Glomerular endothelial cell (primary cell): ENCODE measurements around the gene IQSEC3. TPM values are rescaled to one million over a fixed set of nuclear protein-coding genes. Genes with fewer than 3 reads are reported as not detected.
"Not testable (repeated sequence)": the region's sequence is repeated elsewhere in the genome, so short reads cannot be mapped to it uniquely, and the experiment has no call there.

Experiments used
- DNase-seq: peaks from one replicate; pipeline ENCODE4 v3.0.0-alpha.2; 2011; ENCODE audit warnings: low read depth, low spot score; ENCODE audit errors: extremely low read depth
- total RNA-seq: library from RNA; depleted of rRNA; stranded (reverse); fragments of >200 nt; gene quantifications from 2 replicates; pipeline ENCODE4 v1.2.3, GENCODE V29; 2015

The IQSEC3 gene
- total RNA-seq, 1 donor from 2014 or later, result 0.18 TPM

DNA sequence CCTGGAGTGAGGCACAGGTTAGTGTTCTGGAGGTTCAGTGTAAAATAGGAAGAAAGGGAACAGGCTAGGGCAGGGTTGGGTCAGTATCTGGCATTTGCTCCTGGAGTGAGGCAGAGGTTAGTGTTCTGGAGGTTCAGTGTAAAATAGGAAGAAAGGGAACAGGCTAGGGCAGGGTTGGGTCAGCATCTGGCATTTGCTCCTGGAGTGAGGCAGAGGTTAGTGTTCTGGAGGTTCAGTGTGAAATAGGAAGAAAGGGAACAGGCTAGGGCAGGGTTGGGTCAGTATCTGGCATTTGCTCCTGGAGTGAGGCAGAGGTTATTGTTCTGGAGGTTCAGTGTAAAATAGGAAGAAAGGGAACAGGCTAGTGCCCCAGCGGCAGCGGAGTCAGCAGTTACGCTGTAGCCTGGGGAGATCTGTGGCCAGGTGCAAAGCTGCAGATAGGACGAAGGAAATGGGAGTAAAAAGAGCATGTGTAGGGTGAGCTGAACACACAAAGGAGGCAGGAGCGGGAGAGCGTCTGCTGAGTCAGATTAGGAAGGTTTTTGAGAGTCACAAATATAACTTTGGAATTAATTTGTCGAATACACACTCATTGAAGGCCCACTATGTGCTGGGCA, 67.2 kb downstream of the IQSEC3 start:
- not testable (repeated sequence) for DNase-seq

DNA sequence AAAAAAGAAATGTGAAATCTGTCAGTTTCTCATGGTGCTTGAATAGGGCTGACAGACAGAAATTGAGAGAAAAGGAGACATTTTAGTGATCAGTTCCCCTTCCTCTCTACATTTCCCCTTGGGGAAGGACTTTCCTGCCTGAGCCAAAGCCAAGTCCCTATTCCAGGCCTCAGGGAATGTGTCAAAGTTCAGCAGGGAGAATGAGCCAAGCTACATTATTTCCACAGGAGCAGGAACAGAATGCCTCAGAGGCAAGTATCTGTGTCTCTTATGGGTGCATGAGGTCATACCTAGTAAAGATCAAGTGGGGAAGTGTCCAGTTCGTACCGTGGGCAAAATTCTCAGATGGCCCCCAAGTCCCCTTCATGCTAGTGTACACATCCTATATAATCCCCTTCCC, 68.6 kb downstream of the IQSEC3 start:
- no peak for DNase-seq

DNA sequence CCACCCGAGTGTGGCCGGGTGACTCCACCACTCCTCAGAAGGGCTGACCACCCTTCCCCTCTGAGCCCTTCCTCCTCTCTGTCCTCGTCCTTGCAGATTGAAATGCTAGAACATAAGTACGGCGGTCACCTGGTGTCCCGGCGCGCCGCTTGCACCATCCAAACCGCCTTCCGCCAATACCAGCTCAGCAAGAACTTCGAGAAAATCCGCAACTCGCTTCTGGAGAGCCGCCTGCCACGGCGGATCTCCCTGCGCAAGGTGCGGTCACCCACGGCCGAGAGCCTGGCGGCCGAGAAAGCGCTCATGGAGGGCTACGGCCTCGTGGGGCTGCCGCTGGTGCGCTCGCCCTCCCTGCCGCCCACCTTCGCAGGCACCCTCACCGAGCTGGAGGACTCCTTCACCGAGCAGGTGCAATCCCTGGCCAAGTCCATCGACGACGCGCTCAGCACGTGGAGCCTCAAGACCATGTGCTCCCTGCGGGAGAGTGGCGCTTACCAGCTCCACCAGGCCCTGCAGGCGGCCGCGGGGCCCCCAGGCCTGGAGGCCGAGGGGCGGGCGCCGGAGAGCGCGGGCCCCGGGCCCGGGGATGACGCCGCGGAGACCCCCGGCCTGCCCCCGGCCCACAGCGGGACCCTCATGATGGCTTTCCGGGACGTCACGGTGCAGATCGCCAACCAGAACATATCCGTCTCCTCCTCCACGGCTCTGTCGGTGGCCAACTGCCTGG, 71.8 kb downstream of the IQSEC3 start:
- DNase-seq, result no peak

DNA sequence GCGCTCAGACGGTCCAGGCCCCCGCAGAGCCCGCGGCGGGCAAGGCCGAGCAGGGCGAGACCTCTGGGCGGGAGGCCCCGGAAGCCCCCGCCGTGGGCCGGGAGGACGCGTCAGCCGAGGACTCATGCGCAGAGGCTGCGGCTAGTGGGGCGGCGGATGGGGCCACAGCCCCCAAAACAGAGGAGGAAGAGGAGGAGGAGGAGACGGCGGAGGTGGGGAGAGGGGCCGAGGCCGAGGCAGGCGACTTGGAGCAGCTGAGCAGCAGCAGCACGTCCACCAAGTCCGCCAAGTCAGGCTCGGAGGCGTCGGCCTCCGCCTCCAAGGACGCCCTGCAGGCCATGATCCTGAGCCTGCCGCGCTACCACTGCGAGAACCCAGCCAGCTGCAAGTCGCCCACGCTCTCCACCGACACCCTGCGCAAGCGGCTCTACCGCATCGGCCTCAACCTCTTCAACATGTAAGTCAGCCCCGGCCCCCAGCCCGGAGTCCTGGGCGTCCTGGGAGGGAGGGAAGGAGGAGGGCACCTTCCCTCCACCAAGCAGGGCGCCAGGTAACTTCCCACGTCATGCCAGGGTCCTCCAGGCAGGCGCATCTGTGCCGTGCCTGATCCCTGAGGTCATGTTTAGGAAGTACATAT, 72.4 kb downstream of the IQSEC3 start:
- DNase-seq, result no peak

DNA sequence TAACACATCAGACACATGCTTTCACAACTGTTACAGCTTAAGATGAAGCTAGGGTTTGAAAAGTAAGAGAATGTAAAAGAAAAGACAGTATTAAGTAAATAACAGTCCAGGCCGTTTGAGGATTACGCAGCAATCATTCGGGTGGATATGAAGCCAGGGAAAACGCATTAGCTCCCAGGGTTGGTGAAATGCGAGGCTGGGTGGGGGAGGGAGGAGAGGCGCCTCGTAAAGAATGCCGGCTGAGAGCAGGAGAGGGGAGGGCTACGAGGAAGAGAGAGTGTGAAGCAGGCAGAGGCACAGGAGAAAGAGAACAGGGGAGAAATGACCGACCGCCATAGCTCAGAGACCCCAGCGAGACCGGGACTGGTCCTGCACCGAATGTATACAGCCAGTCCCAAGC, 73.0 kb downstream of the IQSEC3 start:
- no peak for DNase-seq

DNA sequence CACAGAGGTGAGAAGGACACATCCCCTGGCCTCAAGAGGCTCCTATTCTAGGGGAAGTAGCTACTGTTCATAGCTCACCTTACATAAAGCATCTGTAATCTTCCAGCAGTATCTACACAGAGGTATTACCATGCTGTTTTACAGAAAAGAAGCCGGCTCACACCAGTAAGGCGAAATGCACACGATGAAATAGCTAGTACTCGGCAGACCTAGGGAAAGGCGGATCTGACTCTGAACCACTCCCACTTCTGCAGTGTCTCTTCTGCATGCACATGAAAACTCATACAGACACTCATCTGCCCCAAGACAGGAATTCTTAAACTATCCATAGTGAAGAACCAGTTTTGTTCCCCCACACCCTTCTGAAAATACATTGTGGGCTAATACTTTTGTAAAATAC, 73.6 kb downstream of the IQSEC3 start:
- DNase-seq, result no peak

DNA sequence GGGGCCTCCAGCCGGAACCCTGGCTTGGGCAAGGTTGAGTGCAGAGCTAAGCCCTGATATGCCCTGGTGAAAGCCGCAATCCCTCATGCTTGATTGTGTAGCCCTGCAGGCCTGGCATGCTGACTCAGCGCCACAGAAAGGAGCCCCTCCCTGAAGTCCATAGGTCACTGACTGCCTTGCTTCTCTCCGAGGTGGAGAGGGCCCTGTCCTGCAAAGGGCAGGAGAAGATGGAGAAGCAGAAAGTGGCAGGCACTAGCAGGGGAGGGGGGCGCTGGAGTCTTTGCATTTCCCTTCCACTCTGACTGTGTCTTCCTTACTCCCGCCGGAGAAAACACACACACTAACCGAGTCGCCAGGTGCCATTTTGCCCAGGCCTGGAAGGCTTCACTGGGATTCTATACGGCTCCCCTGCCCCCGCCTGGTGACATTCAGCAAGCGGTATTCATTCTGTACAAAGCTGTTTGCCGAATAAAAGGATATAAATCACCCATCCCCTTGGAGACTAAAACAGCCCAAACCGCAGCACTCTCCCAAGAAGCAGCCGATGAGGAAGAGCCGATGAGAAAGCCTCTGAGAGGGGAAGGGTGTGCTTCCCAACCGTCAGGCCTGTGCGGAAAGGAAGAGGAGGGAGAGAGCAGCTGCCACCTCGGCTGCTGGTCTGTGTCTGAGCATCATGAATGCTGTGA, 77.5 kb downstream of the IQSEC3 start:
- DNase-seq, result no peak

DNA sequence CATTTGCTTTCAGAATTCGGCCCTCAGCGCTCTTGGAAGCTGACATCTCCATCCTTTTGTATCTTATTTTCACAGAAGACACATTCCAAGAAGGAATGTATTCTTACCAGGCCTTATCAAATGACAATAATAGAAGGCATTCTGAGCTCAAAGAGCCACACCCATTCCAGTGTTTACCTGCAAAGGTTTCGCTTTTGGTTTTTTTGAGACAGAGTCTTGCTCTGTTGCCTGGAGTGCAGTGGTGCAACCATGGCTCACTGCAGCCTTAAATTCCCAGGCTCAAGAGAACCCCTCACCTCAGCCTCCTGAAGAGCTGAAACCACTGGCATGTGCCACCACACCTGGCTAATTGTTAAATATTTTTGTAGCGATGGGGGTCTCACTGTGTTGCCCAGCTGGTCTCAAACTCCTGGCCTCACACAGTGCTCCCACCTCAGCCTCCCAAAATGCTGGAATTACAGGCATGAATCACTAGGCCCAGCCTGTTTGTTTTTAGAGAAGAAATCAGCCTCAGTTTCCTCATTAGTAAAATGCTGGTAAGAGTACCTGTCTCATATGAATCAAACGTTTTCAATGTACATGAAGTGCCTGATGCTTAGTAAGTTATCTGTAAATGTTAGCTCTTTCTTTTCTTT, 78.2 kb downstream of the IQSEC3 start:
- no peak for DNase-seq

DNA sequence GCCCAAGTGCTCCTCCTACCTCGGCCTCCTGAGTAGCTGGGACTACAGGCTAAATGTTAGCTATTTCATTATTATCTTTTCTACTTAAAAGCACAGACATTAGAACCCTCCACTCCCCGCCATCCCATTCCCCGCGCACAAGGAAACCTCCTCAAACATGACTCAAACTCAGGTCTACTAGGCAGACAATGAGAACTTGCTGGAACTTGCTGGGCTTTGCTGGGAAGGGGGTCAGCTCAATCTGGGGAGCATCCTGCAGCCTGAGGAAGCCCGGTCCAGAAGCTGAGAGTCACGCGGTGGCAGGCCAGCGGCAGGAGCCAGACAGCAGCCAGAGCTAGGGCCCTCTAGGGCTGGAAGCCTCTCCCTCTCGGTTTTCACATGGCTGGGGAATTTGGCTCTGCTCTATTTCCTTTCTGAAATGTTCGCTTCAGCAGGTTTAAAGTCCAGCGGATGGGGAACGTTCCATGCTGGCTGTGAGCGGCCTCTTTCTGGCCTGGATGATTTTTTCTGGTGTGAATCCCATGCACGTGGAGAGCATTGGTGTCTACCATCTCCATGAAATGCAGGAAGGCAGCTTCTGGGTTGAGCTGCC, 78.9 kb downstream of the IQSEC3 start:
- no peak for DNase-seq

DNA sequence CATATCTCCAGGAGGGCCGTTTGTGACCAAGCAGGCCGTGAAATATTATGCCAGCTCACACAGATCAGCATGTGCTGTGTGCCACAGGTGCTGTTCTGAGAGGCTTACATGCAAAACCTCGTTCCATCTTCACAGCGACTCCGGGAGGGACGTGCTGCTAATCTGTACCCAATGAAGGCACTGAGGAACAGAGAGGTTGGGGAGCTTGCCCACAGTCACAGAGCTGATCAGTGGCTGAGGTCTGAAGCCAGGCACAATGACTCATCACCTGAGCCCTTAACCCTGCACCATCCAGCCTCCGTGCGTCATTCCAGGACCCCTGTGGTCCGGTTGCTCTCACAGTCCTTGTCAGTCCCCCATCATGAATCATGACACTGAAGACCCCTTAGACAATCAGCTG, 80.7 kb downstream of the IQSEC3 start:
- DNase-seq, result no peak

DNA sequence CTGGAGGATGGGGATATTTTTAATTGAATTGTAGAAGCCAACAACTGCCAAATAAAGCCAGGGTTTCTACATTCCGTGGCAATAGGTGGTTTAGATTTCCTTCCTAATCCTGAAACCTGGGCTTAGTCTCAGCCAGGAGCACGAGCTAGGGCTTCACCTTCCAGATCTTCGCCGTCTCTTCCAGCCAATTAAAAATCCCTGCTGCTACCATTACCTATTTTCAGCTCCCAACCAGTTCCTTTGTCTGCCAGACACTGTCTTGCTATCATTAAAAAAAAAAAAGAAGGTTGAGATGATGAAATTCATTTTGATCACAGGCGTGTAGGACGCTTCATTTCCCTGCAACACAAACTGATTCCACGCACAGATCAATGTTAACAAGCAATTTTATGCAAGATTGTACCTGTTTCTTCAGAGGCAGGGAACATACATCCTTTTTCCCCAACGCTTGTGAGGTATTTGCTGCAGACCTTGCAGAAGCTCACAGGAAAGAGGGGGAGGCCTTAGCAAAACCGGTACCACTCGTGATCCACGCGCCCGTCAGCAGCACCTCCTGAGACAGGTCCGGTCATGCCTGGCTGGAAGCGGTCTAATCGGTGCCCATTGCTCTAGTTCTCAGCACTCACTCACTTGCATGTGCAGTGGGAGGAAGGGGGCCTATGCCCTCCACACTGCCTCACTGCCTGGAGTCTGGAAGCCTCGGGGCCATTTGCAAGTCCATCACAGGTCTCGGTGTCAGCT, 82.3 kb downstream of the IQSEC3 start:
- DNase-seq, result no peak

DNA sequence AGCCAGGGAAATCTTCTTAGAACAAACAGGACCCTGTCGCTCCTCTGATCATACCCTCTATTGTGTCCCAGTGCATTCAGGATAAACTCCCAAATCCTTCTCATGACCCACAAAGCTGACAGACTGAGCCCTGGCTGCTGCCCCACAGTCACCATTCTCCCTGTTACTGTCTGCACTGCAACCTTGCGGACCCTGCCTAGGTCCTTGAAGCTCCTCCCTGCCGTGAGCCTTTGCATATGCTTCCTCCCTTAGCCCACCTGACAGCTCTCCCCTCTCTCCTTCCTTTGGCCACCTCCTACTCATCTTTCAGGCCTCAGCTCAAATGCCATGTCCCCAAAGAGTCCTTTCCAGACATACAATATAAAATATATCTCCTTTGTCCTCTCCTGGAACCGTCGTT, 85.0 kb downstream of the IQSEC3 start:
- DNase-seq, result no peak

DNA sequence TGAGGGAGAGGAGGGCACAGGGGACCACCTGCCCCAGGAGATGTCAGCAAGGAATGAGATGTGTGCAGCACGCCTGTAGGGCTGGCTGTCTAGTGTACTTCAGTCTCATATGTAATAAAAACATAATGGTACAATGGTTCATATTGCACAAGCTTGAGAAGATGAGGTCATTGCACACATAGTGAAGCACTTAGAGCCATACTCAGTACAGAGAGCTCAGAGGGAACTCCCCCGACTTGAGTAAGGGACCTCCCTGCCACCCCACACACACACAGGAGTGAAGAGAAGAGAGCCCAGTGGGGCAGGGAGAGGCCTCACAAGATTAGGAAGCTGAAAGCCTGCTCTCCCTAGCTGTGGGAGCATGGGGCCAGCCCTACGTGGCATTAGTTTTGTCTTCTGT, 85.9 kb downstream of the IQSEC3 start:
- no peak for DNase-seq

DNA sequence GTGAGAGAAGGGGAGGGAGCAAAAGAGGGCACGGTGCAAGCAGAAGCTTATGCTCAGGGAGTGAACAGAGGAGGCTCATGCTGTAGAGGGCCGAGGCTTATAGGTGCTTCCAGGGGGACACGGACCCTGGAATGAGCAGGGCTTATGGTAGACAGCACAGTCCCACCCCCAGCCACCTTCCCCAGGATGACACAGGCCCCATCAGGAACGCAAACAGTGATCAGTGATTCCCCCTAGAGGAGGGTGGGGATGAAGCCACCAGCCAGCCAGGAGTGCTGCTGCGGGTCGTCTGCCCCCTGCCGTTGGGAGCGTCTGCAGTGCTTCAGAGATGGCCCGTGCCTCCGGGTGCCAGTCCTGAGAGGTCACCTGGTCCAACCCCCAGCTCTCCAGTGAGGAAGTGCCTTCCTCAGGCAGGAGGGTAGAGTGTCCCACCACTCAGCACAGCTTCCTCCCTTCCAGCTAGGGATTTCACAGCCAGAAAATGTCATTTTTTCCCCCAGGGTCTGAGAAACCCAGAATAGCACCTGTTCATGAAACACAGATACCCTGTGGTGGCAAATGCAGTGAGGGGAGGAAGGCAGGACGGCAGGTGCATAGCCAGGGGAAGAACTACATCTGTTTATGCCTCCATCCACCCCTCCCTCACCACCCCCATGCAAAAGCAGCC, 86.6 kb downstream of the IQSEC3 start:
- no peak for DNase-seq

DNA sequence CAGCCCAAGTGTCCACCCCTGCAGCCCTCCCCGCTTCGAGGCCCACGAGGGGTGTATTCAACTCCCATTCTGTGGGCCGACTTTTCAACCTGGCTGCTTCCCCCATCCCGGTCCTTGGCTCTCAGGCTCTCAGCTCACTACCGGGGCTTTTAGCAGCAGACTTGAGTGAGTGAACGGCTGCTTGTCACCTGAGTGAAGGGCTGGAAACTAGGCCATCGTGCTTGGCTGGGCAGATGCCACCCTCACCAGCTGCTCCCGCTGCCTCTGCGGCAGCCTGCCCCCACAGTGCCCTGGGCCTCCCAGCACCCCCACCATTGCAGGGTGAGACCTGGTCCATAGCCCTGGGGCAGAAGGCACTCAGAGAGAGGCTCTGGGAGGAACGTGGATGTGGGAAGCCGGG, 87.5 kb downstream of the IQSEC3 start:
- DNase-seq, result no peak

DNA sequence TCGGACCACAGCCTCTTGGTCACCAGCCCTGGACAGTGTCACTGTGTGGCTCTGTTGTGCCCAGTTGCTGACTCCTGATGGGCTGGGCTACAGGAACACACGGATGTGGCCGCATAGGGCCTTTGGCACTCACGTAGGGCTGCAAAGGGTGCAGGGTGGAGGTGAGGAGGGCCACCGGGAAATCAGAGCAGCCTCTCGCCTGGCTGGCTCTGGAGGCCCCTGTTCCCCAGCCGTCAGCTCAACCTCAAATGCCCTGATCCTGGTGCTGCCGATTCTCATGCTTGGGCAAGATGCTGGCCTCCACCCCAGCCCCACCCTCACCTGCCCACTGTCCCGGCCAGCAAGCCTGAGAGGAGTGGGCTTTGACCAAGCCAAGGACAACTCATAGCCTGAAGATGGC, 88.4 kb downstream of the IQSEC3 start:
- no peak for DNase-seq

DNA sequence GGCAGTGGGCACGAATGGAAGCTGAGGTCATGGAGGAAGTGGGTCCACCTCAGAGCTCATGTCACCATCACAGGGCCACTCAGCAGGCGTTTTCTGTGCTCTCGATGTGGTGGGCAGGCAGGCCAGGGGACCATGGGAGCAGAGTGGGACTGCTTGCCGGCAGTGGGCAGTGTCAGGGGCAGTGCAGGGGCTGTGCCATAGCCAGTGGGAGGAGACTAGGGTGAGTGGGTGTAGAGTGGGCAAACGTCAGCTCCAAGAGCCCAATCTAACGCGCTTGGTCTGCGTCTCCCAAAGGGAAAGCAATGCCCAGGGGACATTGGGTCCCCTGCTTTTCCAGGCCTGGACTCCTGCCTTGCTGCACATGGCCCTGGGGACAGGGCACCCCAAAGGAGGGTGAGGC, 89.1 kb downstream of the IQSEC3 start:
- DNase-seq, result no peak

DNA sequence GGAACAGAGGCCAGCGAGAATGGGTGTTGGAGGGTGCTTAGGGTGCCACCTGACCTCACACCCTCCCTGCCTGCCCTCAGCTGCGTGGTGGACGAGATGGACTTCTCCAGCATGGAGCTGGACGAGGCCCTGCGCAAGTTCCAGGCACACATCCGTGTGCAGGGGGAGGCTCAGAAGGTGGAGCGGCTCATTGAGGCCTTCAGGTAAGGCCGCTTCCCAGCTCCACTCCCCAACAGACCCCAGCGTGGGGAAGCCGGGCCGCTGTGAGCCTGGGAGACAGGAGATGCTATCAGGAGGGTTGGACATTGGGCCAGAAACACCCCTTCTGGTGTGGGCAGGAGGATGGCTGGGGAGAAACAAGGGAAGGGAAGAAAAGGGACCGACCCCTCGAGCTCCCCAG, 90.4 kb downstream of the IQSEC3 start:
- DNase-seq, result no peak

DNA sequence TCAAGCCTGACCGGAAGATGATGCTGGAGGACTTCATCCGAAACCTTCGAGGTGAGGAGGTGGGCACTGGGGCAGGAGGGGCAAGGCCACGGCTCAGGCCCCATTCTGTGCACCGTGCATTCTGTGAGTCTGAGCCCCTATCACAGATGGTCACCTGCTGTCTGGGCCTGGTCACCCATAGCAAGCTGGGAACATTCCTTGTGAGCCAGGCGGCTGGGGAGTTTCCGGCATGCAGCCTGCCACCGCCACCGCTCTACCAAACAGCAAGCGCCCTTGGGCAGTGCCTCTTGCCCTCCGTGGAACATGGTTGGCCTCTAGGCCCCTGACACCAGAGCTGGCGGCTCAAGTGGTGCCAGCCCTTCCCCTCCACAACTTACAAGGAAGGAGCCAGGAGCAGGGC, 91.1 kb downstream of the IQSEC3 start:
- DNase-seq, result no peak
